GM19240 (cell line): ENCODE results near the gene TET2.

ENCODE experiments used
- DNase-seq: peaks from one replicate; pipeline ENCODE4 v3.0.0; 2011; ENCODE audit warnings: low spot score; ENCODE audit not compliant: insufficient read length

TET2 gene

GRCh38 chr4:105140684-105141490 lies 5.8 kb upstream of the TET2 start:
- DNase-seq, result no peak

GRCh38 chr4:105145156-105145902 lies 1.3 kb upstream of the TET2 start:
- no peak for DNase-seq

- no peak for DNase-seq
These were observed 787 bp upstream of the TET2 start for GRCh38 chr4:105145903-105146275.

GRCh38 chr4:105147016-105147552 lies 408 bp downstream of the TET2 start:
- DNase-seq, result no peak

- no peak for DNase-seq
These were observed 981 bp downstream of the TET2 start for GRCh38 chr4:105147553-105148161.

GRCh38 chr4:105148356-105148755 lies 1.7 kb downstream of the TET2 start:
- no peak for DNase-seq

GRCh38 chr4:105148776-105149175 lies 2.1 kb downstream of the TET2 start:
- DNase-seq, result no peak

GRCh38 chr4:105149771-105150170 lies 3.1 kb downstream of the TET2 start:
- no peak for DNase-seq

GRCh38 chr4:105150503-105150902 lies 3.8 kb downstream of the TET2 start:
- no peak for DNase-seq

- DNase-seq, result no peak
These were observed 7.1 kb downstream of the TET2 start for GRCh38 chr4:105153749-105154148.

- no peak for DNase-seq
These were observed 7.9 kb downstream of the TET2 start for GRCh38 chr4:105154576-105154975.

GRCh38 chr4:105155426-105155825 lies 8.8 kb downstream of the TET2 start:
- DNase-seq, result no peak

- no peak for DNase-seq
These were observed 12.2 kb downstream of the TET2 start for GRCh38 chr4:105158837-105159236.

GRCh38 chr4:105162123-105162796 lies 15.6 kb downstream of the TET2 start:
- no peak for DNase-seq

GRCh38 chr4:105164548-105164947 lies 17.9 kb downstream of the TET2 start:
- DNase-seq, result no peak

- no peak for DNase-seq
These were observed 19.4 kb downstream of the TET2 start for GRCh38 chr4:105166066-105166465.

- no peak for DNase-seq
These were observed 24.0 kb downstream of the TET2 start for GRCh38 chr4:105170711-105171110.

- no peak for DNase-seq
These were observed 25.2 kb downstream of the TET2 start for GRCh38 chr4:105171912-105172311.

GRCh38 chr4:105174098-105174497 lies 27.4 kb downstream of the TET2 start:
- DNase-seq, result no peak

- no peak for DNase-seq
These were observed 33.1 kb downstream of the TET2 start for GRCh38 chr4:105179539-105180401.

GRCh38 chr4:105181259-105181658 lies 34.6 kb downstream of the TET2 start:
- DNase-seq, result no peak
